ENCODE data around the gene RBM47. TPM values are rescaled to one million over a fixed set of nuclear protein-coding genes. Genes with fewer than 3 reads are reported as not detected.

RBM47 gene
- total RNA-seq, 1 donor from 2014 or later: 0.11 TPM

DNA sequence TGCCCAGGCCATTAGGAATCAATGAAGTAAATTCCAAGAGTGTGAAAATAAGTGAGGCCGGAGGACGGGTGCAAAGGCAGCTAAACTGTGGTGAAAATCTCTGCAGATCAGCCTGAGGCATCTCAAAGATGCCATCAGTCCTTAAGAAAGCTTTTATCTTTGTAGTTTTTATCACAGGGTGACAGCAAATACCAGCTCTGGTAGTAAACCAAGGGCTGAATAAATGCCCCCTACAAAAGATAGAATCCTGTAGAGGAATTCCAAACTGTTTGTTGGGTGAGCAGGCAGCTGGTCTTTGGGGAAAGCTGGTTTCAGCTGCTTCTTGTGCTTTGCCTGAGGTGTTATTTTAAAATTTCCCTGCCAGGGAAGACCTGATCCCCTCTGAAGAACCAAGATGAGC is 21.6 kb upstream of the RBM47 start:
- Mint-ChIP-seq H3K27me3 (ENCODE audit: unreplicated experiment) (no peaks in the 10 kb centered on the region), H3K4me3 (ENCODE audit: unreplicated experiment) (no peak overlapping the region), H3K27ac (ENCODE audit: unreplicated experiment) (no peak overlapping the region), H3K36me3 (ENCODE audit: unreplicated experiment) (no peaks in the 10 kb centered on the region), H3K4me1 (ENCODE audit: unreplicated experiment) (no peaks in the 10 kb centered on the region), H3K9me3 (ENCODE audit: unreplicated experiment) (no peaks in the 10 kb centered on the region)
- TF ChIP-seq, protein P1, sequence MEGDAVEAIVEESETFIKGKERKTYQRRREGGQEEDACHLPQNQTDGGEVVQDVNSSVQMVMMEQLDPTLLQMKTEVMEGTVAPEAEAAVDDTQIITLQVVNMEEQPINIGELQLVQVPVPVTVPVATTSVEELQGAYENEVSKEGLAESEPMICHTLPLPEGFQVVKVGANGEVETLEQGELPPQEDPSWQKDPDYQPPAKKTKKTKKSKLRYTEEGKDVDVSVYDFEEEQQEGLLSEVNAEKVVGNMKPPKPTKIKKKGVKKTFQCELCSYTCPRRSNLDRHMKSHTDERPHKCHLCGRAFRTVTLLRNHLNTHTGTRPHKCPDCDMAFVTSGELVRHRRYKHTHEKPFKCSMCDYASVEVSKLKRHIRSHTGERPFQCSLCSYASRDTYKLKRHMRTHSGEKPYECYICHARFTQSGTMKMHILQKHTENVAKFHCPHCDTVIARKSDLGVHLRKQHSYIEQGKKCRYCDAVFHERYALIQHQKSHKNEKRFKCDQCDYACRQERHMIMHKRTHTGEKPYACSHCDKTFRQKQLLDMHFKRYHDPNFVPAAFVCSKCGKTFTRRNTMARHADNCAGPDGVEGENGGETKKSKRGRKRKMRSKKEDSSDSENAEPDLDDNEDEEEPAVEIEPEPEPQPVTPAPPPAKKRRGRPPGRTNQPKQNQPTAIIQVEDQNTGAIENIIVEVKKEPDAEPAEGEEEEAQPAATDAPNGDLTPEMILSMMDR (IDR thresholded peaks at IDR 0.05): no peak
- no peak for DNase-seq (ENCODE audit: extremely low spot score, unreplicated experiment)

DNA sequence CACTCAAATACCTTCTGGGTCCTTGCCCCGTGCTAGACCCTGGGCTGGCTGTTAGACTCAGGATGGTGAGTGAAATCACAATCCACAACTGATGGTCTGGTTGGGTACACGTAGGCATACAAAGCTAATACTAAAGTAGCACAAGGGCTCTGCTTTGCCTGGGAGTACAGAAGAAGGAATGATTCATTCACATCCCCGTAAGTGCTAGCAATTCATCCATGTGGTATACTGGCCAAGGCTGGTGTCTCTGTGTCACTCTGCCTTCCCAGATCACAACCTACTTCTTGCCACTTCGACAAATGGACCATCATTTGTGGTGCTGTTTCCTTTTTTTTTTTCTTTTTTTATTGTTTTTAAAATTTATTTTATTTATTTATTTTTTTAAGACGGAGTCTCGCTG is 19.7 kb upstream of the RBM47 start:
- H3K4me1 Mint-ChIP-seq (ENCODE audit: unreplicated experiment): no peaks in the 10 kb centered on the region
- no peak for DNase-seq (ENCODE audit: extremely low spot score, unreplicated experiment)
- TF ChIP-seq, protein P1 (IDR thresholded peaks at IDR 0.05): no peak
- no peaks in the 10 kb centered on the region for H3K27me3 Mint-ChIP-seq (ENCODE audit: unreplicated experiment)
- H3K27ac Mint-ChIP-seq (ENCODE audit: unreplicated experiment): no peak overlapping the region
- no peaks in the 10 kb centered on the region for H3K36me3 Mint-ChIP-seq (ENCODE audit: unreplicated experiment)
- H3K9me3 Mint-ChIP-seq (ENCODE audit: unreplicated experiment): no peaks in the 10 kb centered on the region
- H3K4me3 Mint-ChIP-seq (ENCODE audit: unreplicated experiment): no peak overlapping the region

DNA sequence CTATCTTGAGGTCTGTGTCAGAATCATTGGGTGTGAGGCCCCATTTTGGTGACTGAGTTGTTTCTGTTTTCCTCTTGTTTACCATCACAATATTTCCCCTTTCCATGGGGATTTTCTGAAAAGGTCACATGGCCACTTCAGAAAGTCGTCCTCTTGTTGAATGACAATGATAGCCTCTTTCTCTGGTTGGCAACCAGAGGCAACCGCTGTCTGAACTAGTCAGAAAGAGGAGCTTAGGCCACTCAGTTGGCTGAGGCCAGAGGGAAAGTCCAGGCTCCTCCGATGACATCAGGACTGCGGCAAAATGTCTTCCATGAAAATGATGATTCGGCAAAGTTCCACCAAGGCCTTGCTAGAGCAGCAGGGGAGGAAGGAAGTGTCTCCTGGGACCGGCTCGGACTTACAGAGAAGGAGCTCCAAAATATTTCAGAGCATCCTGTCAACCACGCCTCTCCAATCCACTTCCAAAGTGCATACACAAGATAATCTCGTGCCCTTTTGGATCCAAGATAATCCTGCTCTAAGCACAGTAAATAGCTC is 19.1 kb upstream of the RBM47 start:
- Mint-ChIP-seq H3K9me3 (ENCODE audit: unreplicated experiment) (no peaks in the 10 kb centered on the region), H3K4me3 (ENCODE audit: unreplicated experiment) (no peak overlapping the region), H3K27ac (ENCODE audit: unreplicated experiment) (no peak overlapping the region), H3K4me1 (ENCODE audit: unreplicated experiment) (no peaks in the 10 kb centered on the region), H3K36me3 (ENCODE audit: unreplicated experiment) (no peaks in the 10 kb centered on the region), H3K27me3 (ENCODE audit: unreplicated experiment) (no peaks in the 10 kb centered on the region)
- TF ChIP-seq, protein P1 (IDR thresholded peaks at IDR 0.05): no peak
- no peak for DNase-seq (ENCODE audit: extremely low spot score, unreplicated experiment)

DNA sequence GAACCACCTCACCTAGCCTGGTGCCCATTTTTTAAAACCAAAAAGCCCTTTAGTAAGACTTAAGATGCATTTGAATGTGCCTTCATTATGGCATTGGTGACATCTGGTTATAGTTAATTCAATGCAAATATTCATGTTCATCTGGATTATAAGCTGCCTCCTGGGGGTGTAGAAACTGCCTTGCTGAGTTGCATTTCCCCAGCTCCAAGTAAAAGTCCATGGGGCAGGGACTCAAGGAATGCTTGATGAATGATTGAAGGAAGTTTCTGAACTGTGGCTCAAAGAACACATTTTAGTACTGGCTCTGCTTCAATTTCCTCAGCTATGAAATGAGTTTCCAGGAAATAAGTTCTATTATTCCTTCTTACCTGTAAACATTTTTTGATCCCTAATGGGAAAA is 18.5 kb upstream of the RBM47 start:
- H3K4me3 Mint-ChIP-seq (ENCODE audit: unreplicated experiment): no peak overlapping the region
- no peak for DNase-seq (ENCODE audit: extremely low spot score, unreplicated experiment)
- peaks cover 7% of the 10 kb centered on the region for H3K27me3 Mint-ChIP-seq (ENCODE audit: unreplicated experiment)
- no peaks in the 10 kb centered on the region for H3K4me1 Mint-ChIP-seq (ENCODE audit: unreplicated experiment)
- no peaks in the 10 kb centered on the region for H3K9me3 Mint-ChIP-seq (ENCODE audit: unreplicated experiment)
- H3K36me3 Mint-ChIP-seq (ENCODE audit: unreplicated experiment): no peaks in the 10 kb centered on the region
- H3K27ac Mint-ChIP-seq (ENCODE audit: unreplicated experiment): no peak overlapping the region
- TF ChIP-seq, protein P1 (IDR thresholded peaks at IDR 0.05): no peak

DNA sequence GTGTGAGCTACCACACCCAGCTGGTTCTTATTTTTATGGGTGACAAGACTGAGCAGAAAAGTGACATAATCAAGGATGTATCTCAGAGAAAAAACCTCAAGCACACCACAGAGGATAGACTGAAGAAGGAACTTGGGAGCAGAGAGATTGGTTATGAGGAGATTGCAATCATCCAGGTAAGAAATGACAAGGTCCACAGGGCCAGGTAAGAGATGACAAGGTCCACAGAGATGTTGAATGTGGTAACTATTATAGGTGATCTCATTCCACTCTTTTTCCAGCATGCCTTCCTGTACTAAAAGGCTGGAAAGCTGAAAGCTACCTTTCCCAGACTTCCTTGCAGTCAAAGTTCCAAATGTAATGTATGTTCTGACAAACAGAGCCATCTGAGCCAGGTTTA is 15.9 kb upstream of the RBM47 start:
- H3K9me3 Mint-ChIP-seq (ENCODE audit: unreplicated experiment): no peaks in the 10 kb centered on the region
- H3K4me1 Mint-ChIP-seq (ENCODE audit: unreplicated experiment): no peaks in the 10 kb centered on the region

More for the DNA sequence above, 15.9 kb upstream of the RBM47 start:
- TF ChIP-seq, protein P1 (IDR thresholded peaks at IDR 0.05): no peak
- Mint-ChIP-seq H3K27me3 (ENCODE audit: unreplicated experiment) (peaks cover 8% of the 10 kb centered on the region), H3K27ac (ENCODE audit: unreplicated experiment) (no peak overlapping the region), H3K36me3 (ENCODE audit: unreplicated experiment) (no peaks in the 10 kb centered on the region), H3K4me3 (ENCODE audit: unreplicated experiment) (no peak overlapping the region)
- DNase-seq (ENCODE audit: extremely low spot score, unreplicated experiment): no peak

All from osteocyte (in vitro differentiated cells).